HepG2 (cell line): Measurements from ENCODE around the gene MT1G.

ENCODE experiments used
- TEAD2 ChIP-seq: sonication (generic); formaldehyde crosslinking; IDR thresholded peaks from 2 replicates; pipeline ENCODE4 v1.9.0; 2021; ENCODE audit warnings: missing genetic modification reagents
- ZNF337 ChIP-seq: sonication (generic); formaldehyde crosslinking; IDR thresholded peaks from 2 replicates; pipeline ENCODE4 v1.5.1; 2020; ENCODE audit warnings: missing genetic modification reagents, low read depth, mild to moderate bottlenecking, borderline replicate concordance
- TF ChIP-seq, protein P1 (sequence below): sonication (generic); formaldehyde crosslinking; IDR thresholded peaks from 2 replicates; pipeline ENCODE4 v1.5.0; 2020; ENCODE audit warnings: mild to moderate bottlenecking, missing genetic modification reagents, moderate library complexity
- TF ChIP-seq, protein P2 (sequence below), 2 experiments: IDR thresholded peaks; 2 replicates each; pipeline ENCODE4 v1.6.1; 2011 to 2012; ENCODE audit warnings: low read length in 2 of 2, borderline replicate concordance in 1 of 2, low read depth in 1 of 2, mild to moderate bottlenecking in 1 of 2, moderate library complexity in 1 of 2

DNA sequence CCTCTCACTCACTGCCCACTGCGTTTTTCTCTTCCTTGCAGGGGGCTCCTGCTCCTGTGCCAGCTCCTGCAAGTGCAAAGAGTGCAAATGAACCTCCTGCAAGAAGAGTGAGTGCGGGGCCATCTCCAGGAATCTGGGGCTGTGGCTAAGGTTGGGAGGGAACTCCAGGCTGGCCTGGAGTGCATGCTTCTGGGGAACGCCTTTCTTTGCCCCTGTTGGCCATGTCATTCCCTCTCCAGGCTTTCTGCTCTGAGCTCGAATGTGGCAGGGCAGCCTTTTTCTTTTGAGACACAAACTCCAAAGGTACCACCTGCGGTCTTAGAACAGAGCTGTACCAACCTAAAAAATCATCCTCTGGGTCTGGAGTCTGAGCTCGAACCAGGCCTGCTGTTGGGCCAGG lies 49.7 kb downstream of the MT1G start:
- TF ChIP-seq, protein P1, sequence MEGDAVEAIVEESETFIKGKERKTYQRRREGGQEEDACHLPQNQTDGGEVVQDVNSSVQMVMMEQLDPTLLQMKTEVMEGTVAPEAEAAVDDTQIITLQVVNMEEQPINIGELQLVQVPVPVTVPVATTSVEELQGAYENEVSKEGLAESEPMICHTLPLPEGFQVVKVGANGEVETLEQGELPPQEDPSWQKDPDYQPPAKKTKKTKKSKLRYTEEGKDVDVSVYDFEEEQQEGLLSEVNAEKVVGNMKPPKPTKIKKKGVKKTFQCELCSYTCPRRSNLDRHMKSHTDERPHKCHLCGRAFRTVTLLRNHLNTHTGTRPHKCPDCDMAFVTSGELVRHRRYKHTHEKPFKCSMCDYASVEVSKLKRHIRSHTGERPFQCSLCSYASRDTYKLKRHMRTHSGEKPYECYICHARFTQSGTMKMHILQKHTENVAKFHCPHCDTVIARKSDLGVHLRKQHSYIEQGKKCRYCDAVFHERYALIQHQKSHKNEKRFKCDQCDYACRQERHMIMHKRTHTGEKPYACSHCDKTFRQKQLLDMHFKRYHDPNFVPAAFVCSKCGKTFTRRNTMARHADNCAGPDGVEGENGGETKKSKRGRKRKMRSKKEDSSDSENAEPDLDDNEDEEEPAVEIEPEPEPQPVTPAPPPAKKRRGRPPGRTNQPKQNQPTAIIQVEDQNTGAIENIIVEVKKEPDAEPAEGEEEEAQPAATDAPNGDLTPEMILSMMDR (CRISPR knock-in tag), result no peak
- TF ChIP-seq, protein P2, sequence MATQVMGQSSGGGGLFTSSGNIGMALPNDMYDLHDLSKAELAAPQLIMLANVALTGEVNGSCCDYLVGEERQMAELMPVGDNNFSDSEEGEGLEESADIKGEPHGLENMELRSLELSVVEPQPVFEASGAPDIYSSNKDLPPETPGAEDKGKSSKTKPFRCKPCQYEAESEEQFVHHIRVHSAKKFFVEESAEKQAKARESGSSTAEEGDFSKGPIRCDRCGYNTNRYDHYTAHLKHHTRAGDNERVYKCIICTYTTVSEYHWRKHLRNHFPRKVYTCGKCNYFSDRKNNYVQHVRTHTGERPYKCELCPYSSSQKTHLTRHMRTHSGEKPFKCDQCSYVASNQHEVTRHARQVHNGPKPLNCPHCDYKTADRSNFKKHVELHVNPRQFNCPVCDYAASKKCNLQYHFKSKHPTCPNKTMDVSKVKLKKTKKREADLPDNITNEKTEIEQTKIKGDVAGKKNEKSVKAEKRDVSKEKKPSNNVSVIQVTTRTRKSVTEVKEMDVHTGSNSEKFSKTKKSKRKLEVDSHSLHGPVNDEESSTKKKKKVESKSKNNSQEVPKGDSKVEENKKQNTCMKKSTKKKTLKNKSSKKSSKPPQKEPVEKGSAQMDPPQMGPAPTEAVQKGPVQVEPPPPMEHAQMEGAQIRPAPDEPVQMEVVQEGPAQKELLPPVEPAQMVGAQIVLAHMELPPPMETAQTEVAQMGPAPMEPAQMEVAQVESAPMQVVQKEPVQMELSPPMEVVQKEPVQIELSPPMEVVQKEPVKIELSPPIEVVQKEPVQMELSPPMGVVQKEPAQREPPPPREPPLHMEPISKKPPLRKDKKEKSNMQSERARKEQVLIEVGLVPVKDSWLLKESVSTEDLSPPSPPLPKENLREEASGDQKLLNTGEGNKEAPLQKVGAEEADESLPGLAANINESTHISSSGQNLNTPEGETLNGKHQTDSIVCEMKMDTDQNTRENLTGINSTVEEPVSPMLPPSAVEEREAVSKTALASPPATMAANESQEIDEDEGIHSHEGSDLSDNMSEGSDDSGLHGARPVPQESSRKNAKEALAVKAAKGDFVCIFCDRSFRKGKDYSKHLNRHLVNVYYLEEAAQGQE (IDR thresholded peaks at IDR 0.05; ENCODE audit: borderline replicate concordance in 1 of 2, low read depth in 1 of 2, low read length in 2 of 2), result no peak
- TF ChIP-seq ZNF337 (no peak), TEAD2 (no peak)
